GM21723 (cell line): ENCODE data around the gene PTCD3.

ENCODE experiments used
- ATAC-seq: cut with Tn5 transposase; IDR thresholded peaks from one replicate; pipeline ENCODE4 v1.9.1; 2021; ENCODE audit warnings: mild to moderate bottlenecking, moderate library complexity; ENCODE audit not compliant: unreplicated experiment

Gene PTCD3

GRCh38 chr2:86079981-86080911 lies 25.8 kb upstream of the PTCD3 start:
- ATAC-seq = peak; percentile 79

GRCh38 chr2:86081724-86082123 lies 24.3 kb upstream of the PTCD3 start:
- no peak for ATAC-seq

GRCh38 chr2:86082756-86083155 lies 23.3 kb upstream of the PTCD3 start:
- no peak for ATAC-seq

GRCh38 chr2:86087936-86088850 lies 17.8 kb upstream of the PTCD3 start:
- no peak for ATAC-seq

GRCh38 chr2:86094229-86094628 lies 11.8 kb upstream of the PTCD3 start:
- no peak for ATAC-seq

GRCh38 chr2:86097114-86097896 lies 8.7 kb upstream of the PTCD3 start:
- ATAC-seq = no peak

GRCh38 chr2:86097913-86098312 lies 8.1 kb upstream of the PTCD3 start:
- no peak for ATAC-seq

- no peak for ATAC-seq
Observed at GRCh38 chr2:86102157-86102556, 3.9 kb upstream of the PTCD3 start.

GRCh38 chr2:86105252-86105968 lies 625 bp upstream of the PTCD3 start, which contains the start of gene POLR1A:
Gene POLR1A (minus strand): TSS chr2:86105886. CDS start chr2:86105776, 110 bp downstream.
- ATAC-seq = peak; percentile 75

GRCh38 chr2:86107031-86107430 lies 996 bp downstream of the PTCD3 start:
- ATAC-seq = no peak

- no peak for ATAC-seq
Observed at GRCh38 chr2:86118130-86118529, 12.1 kb downstream of the PTCD3 start.

- ATAC-seq = no peak
Observed at GRCh38 chr2:86123328-86123925, 17.4 kb downstream of the PTCD3 start.

- ATAC-seq = no peak
Observed at GRCh38 chr2:86124683-86125082, 18.6 kb downstream of the PTCD3 start.

GRCh38 chr2:86134709-86135108 lies 28.7 kb downstream of the PTCD3 start:
- ATAC-seq = no peak

GRCh38 chr2:86135653-86136052 lies 29.6 kb downstream of the PTCD3 start:
- no peak for ATAC-seq

GRCh38 chr2:86136141-86136540 lies 30.1 kb downstream of the PTCD3 start:
- ATAC-seq = no peak

GRCh38 chr2:86138736-86139625 lies 32.9 kb downstream of the PTCD3 start:
- ATAC-seq = no peak

- ATAC-seq = no peak
Observed at GRCh38 chr2:86139981-86140380, 33.9 kb downstream of the PTCD3 start.

- no peak for ATAC-seq
Observed at GRCh38 chr2:86140969-86141392, 34.9 kb downstream of the PTCD3 start.
